Natural killer cell (primary cell): ENCODE results near the gene KSR2. TPM values are rescaled to one million over a fixed set of nuclear protein-coding genes. Genes with fewer than 3 reads are reported as not detected.
"Not testable (repeated sequence)": the region's sequence is repeated elsewhere in the genome, so short reads cannot be mapped to it uniquely, and the experiment has no call there.

Experiments used
- ATAC-seq, 3 donors: fragments of 150-1000 bp in 2 of 3; fragments of 200-7000 bp in 1 of 3; cut with Tn5 transposase; 1 replicate in 1 of 3; 2 replicates in 2 of 3; pipeline ENCODE4 v1.10.0; 2021; ENCODE audit warnings: mild to moderate bottlenecking in 2 of 3, moderate library complexity in 2 of 3
- DNase-seq, 2 donors: peaks; one replicate each; pipeline versions ENCODE4 v3.0.0 to v3.0.0-alpha.2; 2013 to 2021; ENCODE audit warnings: mixed read lengths in 1 of 2
- H3K27ac ChIP-seq: one replicate; pipeline ENCODE4 v1.5.1; 2013; ENCODE audit warnings: mild to moderate bottlenecking, low read length
- H3K27me3 ChIP-seq: one replicate; pipeline ENCODE4 v1.6.1; 2013; ENCODE audit warnings: low read length; ENCODE audit not compliant: control insufficient read depth, insufficient read depth
- H3K36me3 ChIP-seq: one replicate; pipeline ENCODE4 v1.6.1; 2013; ENCODE audit warnings: low read length; ENCODE audit not compliant: control insufficient read depth, insufficient read depth
- H3K4me1 ChIP-seq: one replicate; pipeline ENCODE4 v1.6.1; 2013; ENCODE audit warnings: low read length; ENCODE audit not compliant: control insufficient read depth, insufficient read depth
- H3K4me3 ChIP-seq: one replicate; pipeline ENCODE4 v1.5.1; 2013; ENCODE audit warnings: low read length
- H3K9me3 ChIP-seq: one replicate; pipeline ENCODE4 v1.6.1; 2013; ENCODE audit warnings: low read length; ENCODE audit not compliant: control insufficient read depth, insufficient read depth
- H3K27ac Mint-ChIP-seq, 2 donors: one replicate each; pipeline ENCODE4 v1.8.0; 2022; ENCODE audit warnings: mild to moderate bottlenecking in 2 of 2, mixed read lengths in 2 of 2, moderate library complexity in 1 of 2
- H3K27me3 Mint-ChIP-seq, 2 donors: one replicate each; pipeline ENCODE4 v1.8.0; 2022; ENCODE audit warnings: low read depth in 2 of 2, mixed read lengths in 2 of 2
- H3K36me3 Mint-ChIP-seq: one replicate; pipeline ENCODE4 v1.8.0; 2022; ENCODE audit warnings: mixed read lengths
- H3K4me1 Mint-ChIP-seq, 2 donors: one replicate each; pipeline ENCODE4 v1.8.0; 2022; ENCODE audit warnings: mixed read lengths in 2 of 2
- H3K4me3 Mint-ChIP-seq: one replicate; pipeline ENCODE4 v1.8.0; 2022; ENCODE audit warnings: mild to moderate bottlenecking, moderate library complexity, mixed read lengths
- H3K9me3 Mint-ChIP-seq, 2 donors: one replicate each; pipeline ENCODE4 v1.8.0; 2022; ENCODE audit warnings: mixed read lengths in 2 of 2
- CTCF ChIP-seq: fragments of 200-600 bp; IDR thresholded peaks from one replicate; pipeline ENCODE4 v1.8.0; 2022; ENCODE audit warnings: antibody characterized with exemption
- WGBS: methylation state at CpG from one replicate; pipeline ENCODE4 v1.1.7; 2013; ENCODE audit warnings: missing lambda C conversion rate; ENCODE audit not compliant: insufficient coverage; 5-methylcytosine and 5-hydroxymethylcytosine counted together
- intact Hi-C: fragments of 100-400 bp; cut with micrococcal nuclease; formaldehyde crosslinking; loops from one replicate; pipeline ENCODE4 v1.14.2; 2022
- total RNA-seq, 4 donors: library from RNA; stranded (reverse); fragments of 120-200 nt in 1 of 4; gene quantifications; one replicate each; pipeline versions ENCODE4 v1.2.3 to v1.2.4, GENCODE V29; 2013 to 2022

KSR2 gene
- total RNA-seq, 3 donors from 2014 or later (not counting 1 experiment from before 2014, with no cell fraction given), result not detected

- no peaks in the 10 kb centered on the region for H3K27me3 ChIP-seq
- 19% methylated on average over 2 of the region's 2 CpGs for WGBS
- H3K9me3 Mint-ChIP-seq, result no peaks in the 10 kb centered on the region
- no peak overlapping the region for H3K4me3 ChIP-seq
- H3K27ac Mint-ChIP-seq, result no peak overlapping the region
- no peak overlapping the region for H3K27ac ChIP-seq
- no peaks in the 10 kb centered on the region for H3K4me1 Mint-ChIP-seq
- no peaks in the 10 kb centered on the region for H3K36me3 Mint-ChIP-seq
- intact Hi-C loops, result no loop called here
- H3K4me3 Mint-ChIP-seq, result no peak overlapping the region
- H3K36me3 ChIP-seq, result no peaks in the 10 kb centered on the region
- H3K4me1 ChIP-seq, result no peaks in the 10 kb centered on the region
- ATAC-seq (no peak), DNase-seq (no peak)
- no peaks in the 10 kb centered on the region for H3K9me3 ChIP-seq
- TF ChIP-seq CTCF, result no peak
- H3K27me3 Mint-ChIP-seq, result peaks cover 9 to 14% of the 10 kb centered on the region in 2 donors
Observed at GRCh38 chr12:117807946-117808345, 160.8 kb downstream of the KSR2 start.

- Mint-ChIP-seq H3K4me3 (no peak overlapping the region), H3K27me3 (peaks cover 8 to 9% of the 10 kb centered on the region in 2 donors), H3K27ac (no peak overlapping the region), H3K36me3 (no peaks in the 10 kb centered on the region), H3K4me1 (no peaks in the 10 kb centered on the region), H3K9me3 (no peaks in the 10 kb centered on the region)
- no peak for DNase-seq
- Histone ChIP-seq H3K27ac (no peak overlapping the region), H3K36me3 (no peaks in the 10 kb centered on the region), H3K27me3 (no peaks in the 10 kb centered on the region), H3K4me1 (no peaks in the 10 kb centered on the region), H3K9me3 (no peaks in the 10 kb centered on the region), H3K4me3 (no peak overlapping the region)
- ATAC-seq, result no peak
- no peak for TF ChIP-seq CTCF
- intact Hi-C loops, result no loop called here
- WGBS, result 90% methylated on average over 2 of the region's 2 CpGs
Observed at GRCh38 chr12:117807355-117807754, 161.4 kb downstream of the KSR2 start.

GRCh38 chr12:117805865-117806264, 162.9 kb downstream of the KSR2 start:
- DNase-seq (no peak), ATAC-seq (no peak)
- 85% methylated on average over 7 of the region's 7 CpGs for WGBS
- Mint-ChIP-seq H3K9me3 (no peaks in the 10 kb centered on the region), H3K36me3 (no peaks in the 10 kb centered on the region), H3K4me3 (no peak overlapping the region), H3K27ac (no peak overlapping the region), H3K27me3 (peaks cover 6 to 9% of the 10 kb centered on the region in 2 donors), H3K4me1 (no peaks in the 10 kb centered on the region)
- H3K4me1 ChIP-seq, result no peaks in the 10 kb centered on the region
- no peaks in the 10 kb centered on the region for H3K9me3 ChIP-seq
- H3K27me3 ChIP-seq, result no peaks in the 10 kb centered on the region
- TF ChIP-seq CTCF, result no peak
- H3K27ac ChIP-seq, result no peak overlapping the region
- H3K4me3 ChIP-seq, result no peak overlapping the region
- intact Hi-C loops, result no loop called here
- H3K36me3 ChIP-seq, result no peaks in the 10 kb centered on the region

DNA sequence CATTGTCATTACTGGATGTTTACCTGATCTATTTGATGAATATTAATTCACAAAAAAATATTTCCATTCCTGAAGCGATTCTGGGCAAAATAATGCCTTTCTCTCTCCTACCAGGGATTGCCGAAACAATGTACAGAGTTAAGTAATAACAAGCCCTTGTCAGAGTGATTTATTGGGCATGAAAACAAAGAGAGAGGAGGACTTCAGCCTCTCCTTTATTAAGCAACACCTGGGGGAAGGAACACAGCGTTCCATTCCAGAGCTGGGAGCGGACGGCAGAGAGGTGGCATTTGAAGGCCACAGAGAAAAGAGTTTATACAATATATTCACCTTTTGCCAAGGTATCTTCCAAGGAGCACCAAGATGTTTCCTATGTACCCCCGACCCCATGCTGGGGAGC, 165.8 kb downstream of the KSR2 start:
- TF ChIP-seq CTCF, result no peak
- no peaks in the 10 kb centered on the region for H3K9me3 ChIP-seq
- ATAC-seq (no peak), DNase-seq (no peak)
- H3K27me3 ChIP-seq, result no peaks in the 10 kb centered on the region
- intact Hi-C loops, result no loop called here
- no peaks in the 10 kb centered on the region for H3K4me1 ChIP-seq
- H3K36me3 ChIP-seq, result no peaks in the 10 kb centered on the region
- H3K27me3 Mint-ChIP-seq, result no peaks in the 10 kb centered on the region
- no peak overlapping the region for H3K4me3 Mint-ChIP-seq
- H3K4me1 Mint-ChIP-seq, result no peaks in the 10 kb centered on the region
- 57% methylated on average over 5 of the region's 6 CpGs for WGBS
- no peaks in the 10 kb centered on the region for H3K36me3 Mint-ChIP-seq
- H3K27ac Mint-ChIP-seq, result no peak overlapping the region
- H3K9me3 Mint-ChIP-seq, result no peaks in the 10 kb centered on the region
- no peak overlapping the region for H3K4me3 ChIP-seq
- no peak overlapping the region for H3K27ac ChIP-seq

- H3K9me3 Mint-ChIP-seq, DNase-seq, H3K9me3 ChIP-seq, intact Hi-C loops, ATAC-seq, H3K4me1 ChIP-seq, H3K36me3 ChIP-seq, H3K27ac Mint-ChIP-seq, H3K27me3 ChIP-seq, H3K4me1 Mint-ChIP-seq, H3K4me3 ChIP-seq, H3K36me3 Mint-ChIP-seq, H3K4me3 Mint-ChIP-seq, H3K27ac ChIP-seq, H3K27me3 Mint-ChIP-seq: not testable (repeated sequence)
- WGBS, result 70% methylated on average over 2 of the region's 6 CpGs
Observed at GRCh38 chr12:117800711-117801110, 168.1 kb downstream of the KSR2 start.
